ENCODE results near the gene PIP. TPM values are rescaled to one million over a fixed set of nuclear protein-coding genes. Genes with fewer than 3 reads are reported as not detected.
"Not testable (repeated sequence)": the region's sequence is repeated elsewhere in the genome, so short reads cannot be mapped to it uniquely, and the experiment has no call there.

Gene PIP
- total RNA-seq, 1 donor from 2014 or later: not detected

- Mint-ChIP-seq H3K9me3 (no peaks in the 10 kb centered on the region), H3K27ac (no peak overlapping the region)
Observed at GRCh38 chr7:143172354-143172753, 40.5 kb downstream of the PIP start.

GRCh38 chr7:143176128-143176527 lies 44.3 kb downstream of the PIP start:
- no peak for TF ChIP-seq CTCF (conservative IDR thresholded peaks at IDR 0.05)
- no peak for DNase-seq (ENCODE audit: extremely low spot score, unreplicated experiment)
- Mint-ChIP-seq H3K9me3 (no peaks in the 10 kb centered on the region), H3K4me1 (ENCODE audit: unreplicated experiment) (no peaks in the 10 kb centered on the region), H3K27ac (no peak overlapping the region), H3K27me3 (no peaks in the 10 kb centered on the region), H3K36me3 (no peaks in the 10 kb centered on the region), H3K4me3 (no peak overlapping the region)

More at GRCh38 chr7:143172354-143172753, 40.5 kb downstream of the PIP start:
- Mint-ChIP-seq H3K27me3 (no peaks in the 10 kb centered on the region), H3K36me3 (no peaks in the 10 kb centered on the region), H3K4me1 (ENCODE audit: unreplicated experiment) (no peaks in the 10 kb centered on the region), H3K4me3 (no peak overlapping the region)
- no peak for TF ChIP-seq CTCF (conservative IDR thresholded peaks at IDR 0.05)
- no peak for DNase-seq (ENCODE audit: extremely low spot score, unreplicated experiment)

DNA sequence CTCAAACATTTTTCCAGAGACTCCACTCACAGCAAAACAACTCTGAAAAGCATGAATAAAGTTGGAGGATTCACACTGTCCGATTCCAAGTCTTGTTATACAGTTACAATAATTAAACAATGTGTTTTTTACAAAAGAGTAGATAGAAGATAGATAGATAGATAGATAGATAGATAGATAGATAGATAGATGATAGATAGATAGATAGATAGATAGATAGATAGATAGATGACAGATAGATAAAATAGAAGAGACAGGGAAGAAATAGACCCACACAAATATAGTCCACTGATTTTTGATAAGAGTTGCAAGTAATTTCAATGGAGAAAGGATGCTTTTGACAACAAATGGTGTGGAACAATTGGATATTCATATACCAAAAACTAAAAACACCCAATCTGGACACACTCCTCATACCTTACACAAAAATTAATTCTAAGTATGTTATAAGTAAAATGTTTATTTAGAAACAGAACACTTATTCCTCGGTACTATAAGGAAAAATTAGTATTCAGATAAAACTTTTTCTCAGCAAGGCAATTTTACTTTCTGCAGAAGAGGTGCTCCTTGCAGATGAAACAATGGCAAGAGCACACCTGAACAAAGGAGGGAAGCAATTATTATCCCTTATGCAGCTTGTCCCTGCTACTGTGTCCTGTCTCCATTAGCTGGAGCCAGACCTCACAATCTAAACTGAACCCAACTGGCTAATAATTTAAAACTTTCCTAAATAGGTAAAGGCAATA lies 45.7 kb downstream of the PIP start:
- no peaks in the 10 kb centered on the region for H3K9me3 Mint-ChIP-seq
- no peak for TF ChIP-seq CTCF (conservative IDR thresholded peaks at IDR 0.05)
- DNase-seq (ENCODE audit: extremely low spot score, unreplicated experiment): no peak
- H3K36me3 Mint-ChIP-seq: no peaks in the 10 kb centered on the region
- H3K4me3 Mint-ChIP-seq: no peak overlapping the region
- H3K27me3 Mint-ChIP-seq: no peaks in the 10 kb centered on the region
- H3K4me1 Mint-ChIP-seq (ENCODE audit: unreplicated experiment): no peaks in the 10 kb centered on the region
- H3K27ac Mint-ChIP-seq: no peak overlapping the region

DNA sequence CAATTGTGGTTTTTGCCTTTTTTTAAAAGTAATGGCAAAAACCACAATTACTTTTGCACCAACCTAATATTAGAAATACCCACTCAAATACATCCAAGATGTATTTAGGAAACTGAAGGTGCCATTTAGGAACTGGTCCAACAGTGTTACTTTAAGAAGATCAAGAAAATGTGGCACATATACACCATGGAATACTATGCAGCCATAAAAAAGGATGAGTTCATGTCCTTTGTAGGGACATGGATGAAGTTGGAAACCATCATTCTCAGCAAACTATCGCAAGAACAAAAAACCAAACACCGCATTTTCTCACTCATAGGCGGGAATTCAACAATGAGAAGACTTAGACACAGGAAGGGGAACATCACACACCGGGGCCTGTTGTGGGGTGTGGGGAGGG lies 48.9 kb downstream of the PIP start:
- DNase-seq (ENCODE audit: extremely low spot score, unreplicated experiment); H3K36me3 Mint-ChIP-seq; H3K27me3 Mint-ChIP-seq; H3K9me3 Mint-ChIP-seq; H3K27ac Mint-ChIP-seq; H3K4me3 Mint-ChIP-seq; H3K4me1 Mint-ChIP-seq (ENCODE audit: unreplicated experiment): not testable (repeated sequence)

DNA sequence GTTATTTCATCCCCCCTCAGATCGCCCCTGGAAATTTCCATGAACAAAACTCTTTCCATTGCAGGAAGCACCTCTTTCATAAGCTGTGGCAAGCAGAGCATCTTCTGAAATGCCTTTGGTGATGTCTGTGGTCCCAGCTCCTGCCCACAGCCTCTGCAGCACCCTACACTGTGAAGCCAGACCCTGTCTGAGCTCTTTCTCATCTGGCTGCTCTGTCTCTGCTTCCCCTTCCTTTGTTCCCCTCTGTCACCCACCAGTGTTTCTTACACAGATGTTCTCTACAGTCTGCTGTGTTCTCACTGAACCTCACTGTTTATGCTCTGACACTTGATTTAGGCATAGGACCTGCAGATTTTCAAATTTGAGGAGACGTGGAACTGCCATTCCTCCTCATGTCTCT lies 49.5 kb downstream of the PIP start:
- Mint-ChIP-seq H3K4me3 (no peak overlapping the region), H3K4me1 (ENCODE audit: unreplicated experiment) (no peaks in the 10 kb centered on the region), H3K27me3 (peaks cover 4% of the 10 kb centered on the region), H3K9me3 (no peaks in the 10 kb centered on the region), H3K36me3 (no peaks in the 10 kb centered on the region), H3K27ac (no peak overlapping the region)
- DNase-seq (ENCODE audit: extremely low spot score, unreplicated experiment): no peak
- no peak for TF ChIP-seq CTCF (conservative IDR thresholded peaks at IDR 0.05)

GRCh38 chr7:143183024-143183423 lies 51.1 kb downstream of the PIP start, which contains the start of gene TAS2R39:
TAS2R39 (plus strand) TSS chr7:143183419; CDS start chr7:143183419, 0 bp downstream.
- Mint-ChIP-seq H3K4me1 (ENCODE audit: unreplicated experiment) (no peaks in the 10 kb centered on the region), H3K27me3 (peaks cover 4% of the 10 kb centered on the region), H3K4me3 (no peak within 1 kb of the TSS), H3K36me3 (no peaks in the 10 kb centered on the region), H3K27ac (no peak within 1 kb of the TSS), H3K9me3 (no peaks in the 10 kb centered on the region)
- TF ChIP-seq CTCF (conservative IDR thresholded peaks at IDR 0.05): no peak
- no peak for DNase-seq (ENCODE audit: extremely low spot score, unreplicated experiment)

Data from type B pancreatic cell (in vitro differentiated cells).